IMR-90 (cell line): Measurements from ENCODE around the gene RAB39B.

Source experiments
- CEBPB ChIP-seq: IDR thresholded peaks from 2 replicates; pipeline ENCODE4 v1.6.1; 2012; ENCODE audit warnings: low read depth, low read length, improper control_type of control experiment
- MXI1 ChIP-seq: IDR thresholded peaks from 2 replicates; pipeline ENCODE4 v1.6.1; 2012; ENCODE audit warnings: low read depth, mild to moderate bottlenecking, low read length, moderate library complexity, borderline replicate concordance
- POLR2A ChIP-seq: IDR thresholded peaks from 2 replicates; pipeline ENCODE4 v1.6.1; 2012; ENCODE audit warnings: mild to moderate bottlenecking, low read depth, low read length
- RAD21 ChIP-seq: IDR thresholded peaks from 2 replicates; pipeline ENCODE4 v1.6.1; 2012; ENCODE audit warnings: low read length, improper control_type of control experiment
- RFX5 ChIP-seq: IDR thresholded peaks from 2 replicates; pipeline ENCODE4 v1.8.0; 2012; ENCODE audit warnings: low read depth, mild to moderate bottlenecking, low read length, moderate library complexity
- SMC3 ChIP-seq: fragments of 150-350 bp; IDR thresholded peaks from 2 replicates; pipeline ENCODE4 v1.6.1; 2016; ENCODE audit warnings: low read depth, mild to moderate bottlenecking, antibody characterized with exemption, low read length, moderate library complexity
- TF ChIP-seq, protein P1 (sequence below): conservative IDR thresholded peaks from 2 replicates; pipeline ENCODE4 v1.5.1; 2012; ENCODE audit warnings: mild to moderate bottlenecking, low read depth, low read length, improper control_type of control experiment

- TF ChIP-seq, protein P1, sequence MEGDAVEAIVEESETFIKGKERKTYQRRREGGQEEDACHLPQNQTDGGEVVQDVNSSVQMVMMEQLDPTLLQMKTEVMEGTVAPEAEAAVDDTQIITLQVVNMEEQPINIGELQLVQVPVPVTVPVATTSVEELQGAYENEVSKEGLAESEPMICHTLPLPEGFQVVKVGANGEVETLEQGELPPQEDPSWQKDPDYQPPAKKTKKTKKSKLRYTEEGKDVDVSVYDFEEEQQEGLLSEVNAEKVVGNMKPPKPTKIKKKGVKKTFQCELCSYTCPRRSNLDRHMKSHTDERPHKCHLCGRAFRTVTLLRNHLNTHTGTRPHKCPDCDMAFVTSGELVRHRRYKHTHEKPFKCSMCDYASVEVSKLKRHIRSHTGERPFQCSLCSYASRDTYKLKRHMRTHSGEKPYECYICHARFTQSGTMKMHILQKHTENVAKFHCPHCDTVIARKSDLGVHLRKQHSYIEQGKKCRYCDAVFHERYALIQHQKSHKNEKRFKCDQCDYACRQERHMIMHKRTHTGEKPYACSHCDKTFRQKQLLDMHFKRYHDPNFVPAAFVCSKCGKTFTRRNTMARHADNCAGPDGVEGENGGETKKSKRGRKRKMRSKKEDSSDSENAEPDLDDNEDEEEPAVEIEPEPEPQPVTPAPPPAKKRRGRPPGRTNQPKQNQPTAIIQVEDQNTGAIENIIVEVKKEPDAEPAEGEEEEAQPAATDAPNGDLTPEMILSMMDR, result no peak
- TF ChIP-seq POLR2A (no peak), RAD21 (no peak), SMC3 (no peak), RFX5 (no peak), MXI1 (no peak), CEBPB (no peak)
Observed at GRCh38 chrX:155246748-155247147, 17.5 kb downstream of the RAB39B start.
